Measurements from ENCODE around the gene SCAMP4. TPM values are rescaled to one million over a fixed set of nuclear protein-coding genes. Genes with fewer than 3 reads are reported as not detected.

SCAMP4 gene
- total and polyA plus RNA-seq, 2 of the 13 experiments (the other 11 are each of a cell fraction or from before 2014, with no cell fraction given): 10.7 to 13.7 TPM

DNA sequence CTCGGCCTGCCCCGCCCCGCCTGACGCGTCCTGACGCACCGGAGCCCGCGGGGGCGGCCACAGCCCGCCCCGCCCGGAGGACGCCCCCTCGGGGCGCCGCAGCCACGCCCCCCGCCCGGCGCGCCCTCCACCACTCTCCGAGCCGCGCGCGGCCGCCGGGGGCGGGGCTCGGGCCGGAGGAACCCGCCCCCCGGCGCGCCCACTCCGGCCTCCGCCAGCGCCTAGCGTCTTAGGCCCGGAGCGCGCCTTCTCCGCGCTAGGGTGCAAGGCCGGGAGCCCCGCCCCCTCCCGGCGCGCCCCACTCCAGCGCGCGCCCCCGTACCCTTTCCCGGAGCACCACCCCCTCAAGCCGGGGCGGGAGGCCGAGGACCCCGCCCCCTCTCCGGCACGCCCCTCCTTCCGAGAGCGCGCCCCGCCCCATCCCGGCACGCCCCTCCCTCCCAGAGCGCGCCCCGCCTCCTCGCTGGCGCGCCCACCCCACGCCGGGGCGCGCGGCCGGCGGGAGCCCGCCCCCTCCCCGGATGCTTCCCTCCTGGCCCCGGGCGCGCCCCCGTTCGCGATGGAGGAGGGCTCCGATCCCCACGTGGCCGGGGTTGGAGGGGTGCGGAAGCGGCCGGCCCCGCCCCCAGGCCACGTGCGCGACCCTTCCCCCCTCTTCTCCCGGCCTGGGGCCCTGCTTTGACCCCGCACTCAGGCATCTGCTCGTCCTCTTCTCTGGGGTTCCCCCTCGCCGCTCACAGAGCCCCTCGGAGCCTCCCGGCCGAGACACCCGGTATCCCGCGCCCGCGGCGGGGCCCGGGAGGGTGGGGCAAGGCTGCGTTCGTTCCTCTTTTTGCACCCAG, 41.3 kb upstream of the SCAMP4 start (continued):
- TF ChIP-seq, protein P1, sequence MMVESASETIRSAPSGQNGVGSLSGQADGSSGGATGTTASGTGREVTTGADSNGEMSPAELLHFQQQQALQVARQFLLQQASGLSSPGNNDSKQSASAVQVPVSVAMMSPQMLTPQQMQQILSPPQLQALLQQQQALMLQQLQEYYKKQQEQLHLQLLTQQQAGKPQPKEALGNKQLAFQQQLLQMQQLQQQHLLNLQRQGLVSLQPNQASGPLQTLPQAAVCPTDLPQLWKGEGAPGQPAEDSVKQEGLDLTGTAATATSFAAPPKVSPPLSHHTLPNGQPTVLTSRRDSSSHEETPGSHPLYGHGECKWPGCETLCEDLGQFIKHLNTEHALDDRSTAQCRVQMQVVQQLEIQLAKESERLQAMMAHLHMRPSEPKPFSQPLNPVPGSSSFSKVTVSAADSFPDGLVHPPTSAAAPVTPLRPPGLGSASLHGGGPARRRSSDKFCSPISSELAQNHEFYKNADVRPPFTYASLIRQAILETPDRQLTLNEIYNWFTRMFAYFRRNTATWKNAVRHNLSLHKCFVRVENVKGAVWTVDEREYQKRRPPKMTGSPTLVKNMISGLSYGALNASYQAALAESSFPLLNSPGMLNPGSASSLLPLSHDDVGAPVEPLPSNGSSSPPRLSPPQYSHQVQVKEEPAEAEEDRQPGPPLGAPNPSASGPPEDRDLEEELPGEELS (CRISPR knock-in tag; IDR thresholded peaks at IDR 0.05): no peak
- TF ChIP-seq ZNF510 (CRISPR knock-in tag; IDR thresholded peaks at IDR 0.05; ENCODE audit: low read depth): no peak
- TF ChIP-seq, protein P2, sequence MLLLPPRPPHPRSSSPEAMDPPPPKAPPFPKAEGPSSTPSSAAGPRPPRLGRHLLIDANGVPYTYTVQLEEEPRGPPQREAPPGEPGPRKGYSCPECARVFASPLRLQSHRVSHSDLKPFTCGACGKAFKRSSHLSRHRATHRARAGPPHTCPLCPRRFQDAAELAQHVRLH (CRISPR knock-in tag; IDR thresholded peaks at IDR 0.05; ENCODE audit: borderline replicate concordance, low read depth): no peak
- TF ChIP-seq, protein P3, sequence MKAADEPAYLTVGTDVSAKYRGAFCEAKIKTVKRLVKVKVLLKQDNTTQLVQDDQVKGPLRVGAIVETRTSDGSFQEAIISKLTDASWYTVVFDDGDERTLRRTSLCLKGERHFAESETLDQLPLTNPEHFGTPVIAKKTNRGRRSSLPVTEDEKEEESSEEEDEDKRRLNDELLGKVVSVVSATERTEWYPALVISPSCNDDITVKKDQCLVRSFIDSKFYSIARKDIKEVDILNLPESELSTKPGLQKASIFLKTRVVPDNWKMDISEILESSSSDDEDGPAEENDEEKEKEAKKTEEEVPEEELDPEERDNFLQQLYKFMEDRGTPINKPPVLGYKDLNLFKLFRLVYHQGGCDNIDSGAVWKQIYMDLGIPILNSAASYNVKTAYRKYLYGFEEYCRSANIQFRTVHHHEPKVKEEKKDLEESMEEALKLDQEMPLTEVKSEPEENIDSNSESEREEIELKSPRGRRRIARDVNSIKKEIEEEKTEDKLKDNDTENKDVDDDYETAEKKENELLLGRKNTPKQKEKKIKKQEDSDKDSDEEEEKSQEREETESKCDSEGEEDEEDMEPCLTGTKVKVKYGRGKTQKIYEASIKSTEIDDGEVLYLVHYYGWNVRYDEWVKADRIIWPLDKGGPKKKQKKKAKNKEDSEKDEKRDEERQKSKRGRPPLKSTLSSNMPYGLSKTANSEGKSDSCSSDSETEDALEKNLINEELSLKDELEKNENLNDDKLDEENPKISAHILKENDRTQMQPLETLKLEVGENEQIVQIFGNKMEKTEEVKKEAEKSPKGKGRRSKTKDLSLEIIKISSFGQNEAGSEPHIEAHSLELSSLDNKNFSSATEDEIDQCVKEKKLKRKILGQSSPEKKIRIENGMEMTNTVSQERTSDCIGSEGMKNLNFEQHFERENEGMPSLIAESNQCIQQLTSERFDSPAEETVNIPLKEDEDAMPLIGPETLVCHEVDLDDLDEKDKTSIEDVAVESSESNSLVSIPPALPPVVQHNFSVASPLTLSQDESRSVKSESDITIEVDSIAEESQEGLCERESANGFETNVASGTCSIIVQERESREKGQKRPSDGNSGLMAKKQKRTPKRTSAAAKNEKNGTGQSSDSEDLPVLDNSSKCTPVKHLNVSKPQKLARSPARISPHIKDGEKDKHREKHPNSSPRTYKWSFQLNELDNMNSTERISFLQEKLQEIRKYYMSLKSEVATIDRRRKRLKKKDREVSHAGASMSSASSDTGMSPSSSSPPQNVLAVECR (CRISPR knock-in tag; IDR thresholded peaks at IDR 0.05; ENCODE audit: borderline replicate concordance): peak; percentile 86
- TF ChIP-seq EP300 (IDR thresholded peaks at IDR 0.05; ENCODE audit: low read depth in 2 of 2, low read length in 2 of 2): 0 out of 4 replicates have a peak, but pooled peaks of 1 of the 2 experiments have one; percentile 35
- TF ChIP-seq EP300 (CRISPR knock-in tag; IDR thresholded peaks at IDR 0.05; ENCODE audit: borderline replicate concordance): no peak; the same call in 1 of the 2 replicates
- TF ChIP-seq, protein P4, sequence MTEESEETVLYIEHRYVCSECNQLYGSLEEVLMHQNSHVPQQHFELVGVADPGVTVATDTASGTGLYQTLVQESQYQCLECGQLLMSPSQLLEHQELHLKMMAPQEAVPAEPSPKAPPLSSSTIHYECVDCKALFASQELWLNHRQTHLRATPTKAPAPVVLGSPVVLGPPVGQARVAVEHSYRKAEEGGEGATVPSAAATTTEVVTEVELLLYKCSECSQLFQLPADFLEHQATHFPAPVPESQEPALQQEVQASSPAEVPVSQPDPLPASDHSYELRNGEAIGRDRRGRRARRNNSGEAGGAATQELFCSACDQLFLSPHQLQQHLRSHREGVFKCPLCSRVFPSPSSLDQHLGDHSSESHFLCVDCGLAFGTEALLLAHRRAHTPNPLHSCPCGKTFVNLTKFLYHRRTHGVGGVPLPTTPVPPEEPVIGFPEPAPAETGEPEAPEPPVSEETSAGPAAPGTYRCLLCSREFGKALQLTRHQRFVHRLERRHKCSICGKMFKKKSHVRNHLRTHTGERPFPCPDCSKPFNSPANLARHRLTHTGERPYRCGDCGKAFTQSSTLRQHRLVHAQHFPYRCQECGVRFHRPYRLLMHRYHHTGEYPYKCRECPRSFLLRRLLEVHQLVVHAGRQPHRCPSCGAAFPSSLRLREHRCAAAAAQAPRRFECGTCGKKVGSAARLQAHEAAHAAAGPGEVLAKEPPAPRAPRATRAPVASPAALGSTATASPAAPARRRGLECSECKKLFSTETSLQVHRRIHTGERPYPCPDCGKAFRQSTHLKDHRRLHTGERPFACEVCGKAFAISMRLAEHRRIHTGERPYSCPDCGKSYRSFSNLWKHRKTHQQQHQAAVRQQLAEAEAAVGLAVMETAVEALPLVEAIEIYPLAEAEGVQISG (CRISPR knock-in tag; IDR thresholded peaks at IDR 0.05): peak; percentile 22; the same call in 1 of the 2 replicates
- TF ChIP-seq, protein P5, sequence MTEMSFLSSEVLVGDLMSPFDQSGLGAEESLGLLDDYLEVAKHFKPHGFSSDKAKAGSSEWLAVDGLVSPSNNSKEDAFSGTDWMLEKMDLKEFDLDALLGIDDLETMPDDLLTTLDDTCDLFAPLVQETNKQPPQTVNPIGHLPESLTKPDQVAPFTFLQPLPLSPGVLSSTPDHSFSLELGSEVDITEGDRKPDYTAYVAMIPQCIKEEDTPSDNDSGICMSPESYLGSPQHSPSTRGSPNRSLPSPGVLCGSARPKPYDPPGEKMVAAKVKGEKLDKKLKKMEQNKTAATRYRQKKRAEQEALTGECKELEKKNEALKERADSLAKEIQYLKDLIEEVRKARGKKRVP (CRISPR knock-in tag; IDR thresholded peaks at IDR 0.05): 0 out of 4 replicates have a peak, but pooled peaks of 1 of the 2 experiments have one; percentile 34
- TF ChIP-seq, protein P6, sequence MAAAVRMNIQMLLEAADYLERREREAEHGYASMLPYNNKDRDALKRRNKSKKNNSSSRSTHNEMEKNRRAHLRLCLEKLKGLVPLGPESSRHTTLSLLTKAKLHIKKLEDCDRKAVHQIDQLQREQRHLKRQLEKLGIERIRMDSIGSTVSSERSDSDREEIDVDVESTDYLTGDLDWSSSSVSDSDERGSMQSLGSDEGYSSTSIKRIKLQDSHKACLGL (CRISPR knock-in tag; IDR thresholded peaks at IDR 0.05): peak; percentile 98
- peak; percentile 68; the same call in 1 of the 2 replicates for TF ChIP-seq PHF8 (CRISPR knock-in tag; IDR thresholded peaks at IDR 0.05)
- TF ChIP-seq JUNB (CRISPR knock-in tag; IDR thresholded peaks at IDR 0.05; ENCODE audit: borderline replicate concordance): no peak
- no peak for TF ChIP-seq ZNF484 (CRISPR knock-in tag; IDR thresholded peaks at IDR 0.05; ENCODE audit: borderline replicate concordance, low read depth)
- peak; percentile 43; the same call in 1 of the 2 replicates for TF ChIP-seq NCOR1 (IDR thresholded peaks at IDR 0.05; ENCODE audit: borderline replicate concordance, low read length)
- TF ChIP-seq SRSF1 (optimal IDR thresholded peaks at IDR 0.05; ENCODE audit: low read depth, low read length): peak; percentile 44
- TF ChIP-seq NR2F1 (CRISPR knock-in tag; IDR thresholded peaks at IDR 0.05): peak in 1 of 2 experiments; percentile 68; a peak in 1 of 4 replicates

All from HepG2 (cell line).